PC-9 (cell line): ENCODE measurements around the gene ICAM2. TPM values are rescaled to one million over a fixed set of nuclear protein-coding genes. Genes with fewer than 3 reads are reported as not detected.

Experiments
- BruUV-seq: library from RNA; stranded (reverse); fragments of 400-500 nt; replicated peaks from 2 replicates; lab custom pipeline; 2021; lab: Mats Ljungman, UMichigan
- CTCF ChIA-PET: fragments of 300-600 bp; sonication (Branson Sonifier 250); formaldehyde crosslinking; loops from one replicate; lab custom pipeline; 2022; ENCODE audit warnings: antibody characterized with exemption; lab: Charles Lee
- POLR2A ChIA-PET: fragments of 300-600 bp; sonication (Branson Sonifier 250); formaldehyde crosslinking; loops from one replicate; lab custom pipeline; 2022; ENCODE audit warnings: antibody characterized with exemption; ENCODE audit not compliant: unreplicated experiment; lab: Charles Lee
- DNase-seq, 2 experiments: peaks; one replicate each; pipeline versions ENCODE4 v3.0.0 to v3.0.0-alpha.2; 2015 to 2022; ENCODE audit warnings: mixed read lengths in 1 of 2
- H2AFZ ChIP-seq: fragments of 200-600 bp; sonication (generic); 2 replicates; pipeline ENCODE4 v1.8.1; 2017; ENCODE audit warnings: antibody characterized with exemption
- H3F3A ChIP-seq: fragments of 200-600 bp; sonication (generic); 2 replicates; pipeline ENCODE4 v1.8.1; 2017; ENCODE audit warnings: antibody characterized with exemption, mild to moderate bottlenecking, low read depth; ENCODE audit not compliant: insufficient read depth
- H3K27ac ChIP-seq: fragments of 200-600 bp; sonication (generic); 2 replicates; pipeline ENCODE4 v1.6.1; 2016; ENCODE audit warnings: mixed run types
- H3K27me3 ChIP-seq: fragments of 200-600 bp; sonication (generic); 2 replicates; pipeline ENCODE4 v1.6.1; 2016; ENCODE audit warnings: low read depth, mixed run types; ENCODE audit not compliant: insufficient read depth
- H3K36me3 ChIP-seq: fragments of 200-600 bp; sonication (generic); 2 replicates; pipeline ENCODE4 v1.6.1; 2016; ENCODE audit warnings: low read depth, mixed run types
- H3K4me1 ChIP-seq: fragments of 200-600 bp; sonication (generic); replicated peaks from 2 replicates; pipeline ENCODE4 v1.6.1; 2016; ENCODE audit warnings: mixed run types; ENCODE audit not compliant: insufficient read depth
- H3K4me2 ChIP-seq: fragments of 200-600 bp; sonication (generic); 2 replicates; pipeline ENCODE4 v1.6.1; 2017; ENCODE audit warnings: mixed run types
- H3K4me3 ChIP-seq: fragments of 200-600 bp; sonication (generic); 2 replicates; pipeline ENCODE4 v1.6.1; 2016; ENCODE audit warnings: mixed run types
- H3K79me2 ChIP-seq: fragments of 200-600 bp; sonication (generic); 2 replicates; pipeline ENCODE4 v1.6.1; 2017; ENCODE audit warnings: low read depth, mixed run types
- H3K9me2 ChIP-seq: fragments of 200-600 bp; sonication (generic); 2 replicates; pipeline ENCODE4 v1.8.1; 2017; ENCODE audit warnings: mild to moderate bottlenecking; ENCODE audit not compliant: insufficient read depth
- H3K9me3 ChIP-seq: fragments of 200-600 bp; sonication (generic); 2 replicates; pipeline ENCODE4 v1.8.1; 2016; ENCODE audit warnings: low read depth; ENCODE audit not compliant: insufficient read depth
- H4K20me1 ChIP-seq: fragments of 200-600 bp; sonication (generic); 2 replicates; pipeline ENCODE4 v1.8.1; 2017; ENCODE audit not compliant: insufficient read depth
- EZH2 ChIP-seq: fragments of 200-600 bp; sonication (generic); IDR thresholded peaks from 2 replicates; pipeline ENCODE4 v1.8.0; 2017; ENCODE audit warnings: antibody characterized with exemption, low read depth
- intact Hi-C: fragments of 100-400 bp; cut with micrococcal nuclease; formaldehyde crosslinking; loops from one replicate; pipeline ENCODE4 v1.10.0; 2022; ENCODE audit not compliant: unreplicated experiment
- total RNA-seq: library from RNA; stranded (reverse); gene quantifications from 2 replicates; pipeline ENCODE4 v1.2.3, GENCODE V29; 2021
- TF ChIP-seq, protein P1 (sequence below): fragments of 200-600 bp; sonication (generic); conservative IDR thresholded peaks from 2 replicates; pipeline ENCODE4 v1.6.1; 2017; ENCODE audit warnings: mixed run types, antibody characterized with exemption, mild to moderate bottlenecking, moderate library complexity

ICAM2 gene
- total RNA-seq, 1 experiment from 2014 or later: 7.8 TPM

DNA sequence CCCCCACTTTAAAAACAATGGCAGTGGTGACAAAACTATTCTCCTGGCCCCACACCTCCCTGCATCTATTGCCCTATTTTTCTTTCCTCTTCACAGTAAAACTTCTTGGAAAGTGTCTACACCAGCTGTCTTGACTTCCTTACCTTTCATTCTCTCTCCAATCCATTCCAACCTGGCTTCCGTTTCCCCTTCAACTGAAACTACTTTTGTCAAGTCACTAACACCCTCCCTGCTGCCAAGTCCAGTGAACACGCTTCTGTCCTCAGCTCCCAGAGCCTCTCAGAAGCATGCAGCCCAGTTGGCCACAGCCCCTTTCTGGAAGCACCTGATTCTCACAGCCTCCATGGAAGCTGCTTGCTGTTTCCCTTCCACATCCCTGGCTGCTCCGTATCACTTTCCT lies 43.7 kb downstream of the ICAM2 start:
- no peak for DNase-seq
- peaks cover 25% of the 10 kb centered on the region for H3K4me1 ChIP-seq
- intact Hi-C loops: no loop called here
- H3K4me2 ChIP-seq: no peak overlapping the region
- H3K9me2 ChIP-seq: no peaks in the 10 kb centered on the region
- H3K9me3 ChIP-seq: no peaks in the 10 kb centered on the region
- no peaks in the 10 kb centered on the region for H4K20me1 ChIP-seq
- ChIA-PET POLR2A (no interaction called here), CTCF (no interaction called here)
- no peaks in the 10 kb centered on the region for H3K79me2 ChIP-seq
- H3K36me3 ChIP-seq: no peaks in the 10 kb centered on the region
- H3F3A ChIP-seq: peaks cover 22% of the 10 kb centered on the region
- H3K4me3 ChIP-seq: no peak overlapping the region
- no peaks in the 10 kb centered on the region for H3K27me3 ChIP-seq
- no TSS peak for BruUV-seq
- no peak overlapping the region for H3K27ac ChIP-seq
- no peak for TF ChIP-seq EZH2
- TF ChIP-seq, protein P1, sequence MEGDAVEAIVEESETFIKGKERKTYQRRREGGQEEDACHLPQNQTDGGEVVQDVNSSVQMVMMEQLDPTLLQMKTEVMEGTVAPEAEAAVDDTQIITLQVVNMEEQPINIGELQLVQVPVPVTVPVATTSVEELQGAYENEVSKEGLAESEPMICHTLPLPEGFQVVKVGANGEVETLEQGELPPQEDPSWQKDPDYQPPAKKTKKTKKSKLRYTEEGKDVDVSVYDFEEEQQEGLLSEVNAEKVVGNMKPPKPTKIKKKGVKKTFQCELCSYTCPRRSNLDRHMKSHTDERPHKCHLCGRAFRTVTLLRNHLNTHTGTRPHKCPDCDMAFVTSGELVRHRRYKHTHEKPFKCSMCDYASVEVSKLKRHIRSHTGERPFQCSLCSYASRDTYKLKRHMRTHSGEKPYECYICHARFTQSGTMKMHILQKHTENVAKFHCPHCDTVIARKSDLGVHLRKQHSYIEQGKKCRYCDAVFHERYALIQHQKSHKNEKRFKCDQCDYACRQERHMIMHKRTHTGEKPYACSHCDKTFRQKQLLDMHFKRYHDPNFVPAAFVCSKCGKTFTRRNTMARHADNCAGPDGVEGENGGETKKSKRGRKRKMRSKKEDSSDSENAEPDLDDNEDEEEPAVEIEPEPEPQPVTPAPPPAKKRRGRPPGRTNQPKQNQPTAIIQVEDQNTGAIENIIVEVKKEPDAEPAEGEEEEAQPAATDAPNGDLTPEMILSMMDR: no peak
- H2AFZ ChIP-seq: no peak overlapping the region

DNA sequence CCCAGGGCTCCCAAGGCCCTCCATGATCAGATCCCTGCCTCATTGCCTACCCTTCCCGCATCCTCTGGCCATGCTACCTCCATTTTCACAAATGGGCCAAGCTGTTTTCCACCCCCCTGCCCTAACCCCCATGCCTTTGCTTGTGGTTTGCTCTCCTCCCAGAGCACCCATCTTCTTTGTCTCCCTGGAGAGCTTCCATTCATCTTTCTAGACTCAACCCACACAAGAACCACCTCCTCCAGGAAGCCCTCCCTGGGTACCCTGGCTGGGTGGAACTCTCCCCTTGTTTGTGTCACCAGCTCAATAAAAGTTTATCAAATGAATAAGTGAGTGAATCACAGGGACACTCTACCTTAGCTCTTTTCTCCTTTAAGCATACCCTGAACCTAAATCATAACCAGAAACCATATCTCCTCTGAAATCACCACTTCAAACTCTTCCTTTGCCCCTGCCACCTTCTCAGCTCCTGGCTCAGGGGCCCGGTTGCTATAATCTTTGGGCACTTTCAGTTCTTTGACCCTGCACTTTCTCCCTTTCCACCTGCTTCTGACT lies 44.8 kb downstream of the ICAM2 start:
- Histone ChIP-seq H3K4me1 (peaks cover 25% of the 10 kb centered on the region), H3K27ac (no peak overlapping the region)

DNA sequence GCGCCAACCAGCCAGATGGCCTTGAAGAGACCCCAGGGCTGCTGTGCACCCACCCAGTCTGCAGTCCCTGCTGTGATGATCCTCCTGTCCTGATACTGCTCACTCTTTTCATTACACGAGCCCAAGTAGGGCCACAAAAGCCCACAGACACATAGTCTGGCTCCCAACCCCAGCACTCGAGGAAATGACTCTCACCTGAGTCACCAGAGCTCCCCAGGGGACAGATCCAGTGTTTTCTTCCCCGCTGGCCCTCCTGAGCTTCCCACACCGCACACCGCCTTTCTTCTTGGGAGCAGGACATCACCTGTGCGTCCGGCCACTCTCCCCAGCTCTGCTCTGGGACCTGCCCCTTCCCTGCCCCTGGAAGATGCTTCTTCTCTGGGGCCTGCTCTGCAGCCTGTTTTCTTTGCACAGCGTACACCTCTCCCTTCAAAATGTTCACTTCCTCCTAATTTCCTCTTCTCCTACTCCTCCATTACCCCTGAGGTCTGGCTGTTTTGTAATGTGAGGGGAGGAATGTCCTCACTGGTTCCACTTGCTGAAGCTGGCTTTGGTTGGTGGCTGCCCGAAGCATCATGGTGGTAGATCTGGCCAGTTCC lies 45.7 kb downstream of the ICAM2 start:
- ChIA-PET CTCF (interaction anchor here (0.7 to 1.0 kb wide), 4 partner anchors 11 to 109 kb away, joined by 3 to 4 read pairs (median 4); no protein-coding TSS in a partner anchor), POLR2A (no interaction called here)
- peaks cover 25% of the 10 kb centered on the region for H3K4me1 ChIP-seq
- H2AFZ ChIP-seq: peak overlapping the region; percentile 58; the same call in 1 of the 2 replicates
- intact Hi-C loops: no loop called here
- no peaks in the 10 kb centered on the region for H3K9me2 ChIP-seq
- no peaks in the 10 kb centered on the region for H3K9me3 ChIP-seq
- H3F3A ChIP-seq: peaks cover 22% of the 10 kb centered on the region
- H3K4me2 ChIP-seq: peak overlapping the region; percentile 82
- DNase-seq: peak; percentile 54 to 61
- no peaks in the 10 kb centered on the region for H4K20me1 ChIP-seq
- BruUV-seq: no TSS peak
- H3K27ac ChIP-seq: peak overlapping the region; percentile 67
- TF ChIP-seq, protein P1: no peak
- TF ChIP-seq EZH2: no peak
- no peaks in the 10 kb centered on the region for H3K36me3 ChIP-seq
- H3K79me2 ChIP-seq: no peaks in the 10 kb centered on the region
- peak overlapping the region; percentile 43; the same call in 1 of the 2 replicates for H3K4me3 ChIP-seq
- no peaks in the 10 kb centered on the region for H3K27me3 ChIP-seq

More for the DNA sequence above, 44.8 kb downstream of the ICAM2 start:
- no peaks in the 10 kb centered on the region for H3K9me3 ChIP-seq
- H4K20me1 ChIP-seq: no peaks in the 10 kb centered on the region
- BruUV-seq: no TSS peak
- TF ChIP-seq EZH2: no peak
- TF ChIP-seq, protein P1: no peak
- no peak for DNase-seq
- no peak overlapping the region for H3K4me2 ChIP-seq
- no peaks in the 10 kb centered on the region for H3K36me3 ChIP-seq
- no peak overlapping the region for H3K4me3 ChIP-seq
- no peaks in the 10 kb centered on the region for H3K27me3 ChIP-seq
- H2AFZ ChIP-seq: no peak overlapping the region
- ChIA-PET POLR2A (no interaction called here), CTCF (interaction anchor here (0.7 kb wide), 2 partner anchors 8 to 108 kb away, joined by 4 read pairs; no protein-coding TSS in a partner anchor)
- peaks cover 22% of the 10 kb centered on the region for H3F3A ChIP-seq
- H3K9me2 ChIP-seq: no peaks in the 10 kb centered on the region
- H3K79me2 ChIP-seq: no peaks in the 10 kb centered on the region
- intact Hi-C loops: no loop called here
